Measurements from ENCODE around the gene OR2T3. TPM values are rescaled to one million over a fixed set of nuclear protein-coding genes. Genes with fewer than 3 reads are reported as not detected.
"Not testable (repeated sequence)": the region's sequence is repeated elsewhere in the genome, so short reads cannot be mapped to it uniquely, and the experiment has no call there.

OR2T3 gene
- polyA plus RNA-seq, 1 donor: not detected

DNA sequence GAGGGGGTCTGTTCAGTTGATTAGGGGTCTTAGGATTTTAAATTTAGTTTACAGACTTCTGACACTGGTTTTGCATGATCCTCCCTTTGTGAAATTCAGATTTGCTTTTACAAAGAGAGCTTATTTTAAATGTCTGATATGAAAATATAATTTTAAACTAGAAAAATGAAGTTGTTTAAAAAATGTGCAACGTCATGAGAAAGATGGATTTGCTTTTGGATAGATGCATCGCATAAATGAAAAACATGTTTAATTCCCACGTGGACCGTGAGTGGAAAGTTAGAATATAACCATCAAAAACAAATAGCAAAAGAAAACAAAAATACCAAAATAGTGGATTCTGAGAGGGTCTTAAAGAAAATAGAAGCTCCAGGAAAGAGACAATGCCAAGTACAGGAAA, 2.0 kb upstream of the OR2T3 start:
- no peaks in the 10 kb centered on the region for H3K9me3 ChIP-seq (ENCODE audit: control insufficient read depth, low read depth, low read length)
- no peak for DNase-seq
- no peak overlapping the region for H3K27ac ChIP-seq (ENCODE audit: low read length)
- no peak overlapping the region for H3K4me3 ChIP-seq (ENCODE audit: low read length)
- 93% methylated on average over 4 of the region's 4 CpGs for WGBS (ENCODE audit: insufficient coverage, low lambda C conversion rate)
- H3K4me1 ChIP-seq (ENCODE audit: control insufficient read depth, insufficient read depth, low read length): no peaks in the 10 kb centered on the region
- no peaks in the 10 kb centered on the region for H3K27me3 ChIP-seq (ENCODE audit: control insufficient read depth, insufficient read depth, low read length)
- no peaks in the 10 kb centered on the region for H3K36me3 ChIP-seq (ENCODE audit: control insufficient read depth, insufficient read depth, low read length)

DNA sequence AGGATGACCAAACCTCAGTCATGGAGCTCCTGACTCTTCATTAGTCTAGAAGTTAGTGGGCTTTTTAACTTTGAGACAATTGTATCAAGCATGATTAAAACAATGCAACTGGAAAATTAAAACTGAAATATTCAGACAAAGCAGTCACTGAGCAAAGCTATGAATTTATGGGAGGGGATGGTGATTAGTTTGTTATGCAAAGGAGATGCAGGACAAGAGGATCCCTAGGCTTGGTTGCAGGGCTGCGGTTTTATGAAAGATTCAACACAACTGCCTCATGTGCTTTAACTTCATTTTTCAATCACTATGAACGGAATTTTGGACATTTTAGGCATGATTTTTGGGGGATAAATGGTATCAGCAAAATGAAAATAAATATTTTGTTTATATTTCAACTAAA, 1.0 kb upstream of the OR2T3 start:
- no CpG with 5 or more reads among the region's 2 CpGs for WGBS (ENCODE audit: insufficient coverage, low lambda C conversion rate)

DNA sequence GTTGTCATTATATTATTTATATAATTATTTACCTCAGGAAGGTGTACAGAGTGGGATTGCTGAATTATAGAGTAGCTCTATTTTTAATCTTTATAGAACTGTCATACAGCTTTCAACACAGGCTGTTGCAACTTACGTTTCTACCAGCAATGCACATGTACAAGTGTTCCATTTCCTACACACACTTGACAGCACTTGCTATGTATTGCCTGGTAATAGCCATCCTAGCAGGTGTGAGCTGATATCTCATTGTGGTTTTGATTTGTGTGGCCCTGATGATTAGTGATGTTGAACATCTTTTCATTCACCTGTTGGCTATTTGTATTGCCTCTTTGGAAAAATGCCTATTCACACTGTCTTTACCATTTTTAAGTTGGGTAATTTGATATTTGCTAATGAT, 2.5 kb downstream of the OR2T3 start:
- not testable (repeated sequence) for H3K36me3 ChIP-seq (ENCODE audit: control insufficient read depth, insufficient read depth, low read length); H3K4me3 ChIP-seq (ENCODE audit: low read length); H3K27ac ChIP-seq (ENCODE audit: low read length); H3K9me3 ChIP-seq (ENCODE audit: control insufficient read depth, low read depth, low read length); H3K4me1 ChIP-seq (ENCODE audit: control insufficient read depth, insufficient read depth, low read length); H3K27me3 ChIP-seq (ENCODE audit: control insufficient read depth, insufficient read depth, low read length); DNase-seq
- WGBS (ENCODE audit: insufficient coverage, low lambda C conversion rate): no CpG with 5 or more reads among the region's 1 CpG

More for the DNA sequence above, 1.0 kb upstream of the OR2T3 start:
- DNase-seq; H3K36me3 ChIP-seq (ENCODE audit: control insufficient read depth, insufficient read depth, low read length); H3K9me3 ChIP-seq (ENCODE audit: control insufficient read depth, low read depth, low read length); H3K4me3 ChIP-seq (ENCODE audit: low read length); H3K27ac ChIP-seq (ENCODE audit: low read length); H3K4me1 ChIP-seq (ENCODE audit: control insufficient read depth, insufficient read depth, low read length); H3K27me3 ChIP-seq (ENCODE audit: control insufficient read depth, insufficient read depth, low read length): not testable (repeated sequence)

DNA sequence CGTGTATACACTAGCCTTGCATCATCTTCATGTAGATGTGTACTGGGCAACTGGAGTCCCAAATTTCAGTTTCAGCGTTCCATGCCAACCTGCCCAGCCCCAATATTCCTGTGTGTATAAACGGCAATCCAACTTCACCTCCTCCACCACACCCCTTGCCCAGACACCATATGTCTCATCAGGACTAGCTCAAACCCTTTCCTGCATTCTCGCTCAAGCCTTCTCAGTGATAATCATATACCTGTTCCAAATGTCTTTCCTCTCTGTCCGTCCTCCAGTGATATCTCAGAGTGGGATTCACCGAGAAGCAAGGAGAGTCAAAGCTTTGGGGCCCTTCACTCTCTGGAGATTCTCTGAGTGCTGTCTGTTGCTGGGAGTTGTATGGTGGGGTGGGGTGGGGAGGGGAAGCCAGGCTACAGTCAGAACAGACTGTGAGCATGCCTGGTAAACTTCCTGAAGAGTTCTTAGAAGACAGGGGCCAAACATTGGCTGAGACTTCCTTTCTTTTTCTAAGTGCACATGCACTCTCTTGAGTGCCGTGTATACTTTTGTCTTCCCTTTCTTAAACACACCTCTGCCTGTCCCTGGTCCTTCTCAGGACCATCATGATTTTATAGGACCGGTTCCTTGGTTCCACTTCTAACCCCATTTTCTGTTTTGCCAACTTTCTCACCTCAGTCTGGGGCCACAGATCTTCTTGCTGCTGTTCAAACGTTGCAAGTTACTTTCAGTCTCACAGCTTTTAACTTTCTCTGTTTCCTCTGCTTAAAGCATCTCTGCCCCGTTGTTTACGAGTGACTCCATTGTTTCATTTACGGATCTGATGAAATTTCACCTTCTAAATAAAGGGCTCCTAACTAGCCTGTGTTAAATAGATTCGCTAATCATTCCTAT, 8.8 kb downstream of the OR2T3 start:
- 87% methylated on average over 4 of the region's 13 CpGs for WGBS (ENCODE audit: insufficient coverage, low lambda C conversion rate)
- DNase-seq; H3K36me3 ChIP-seq (ENCODE audit: control insufficient read depth, insufficient read depth, low read length); H3K9me3 ChIP-seq (ENCODE audit: control insufficient read depth, low read depth, low read length); H3K4me3 ChIP-seq (ENCODE audit: low read length); H3K27ac ChIP-seq (ENCODE audit: low read length); H3K27me3 ChIP-seq (ENCODE audit: control insufficient read depth, insufficient read depth, low read length); H3K4me1 ChIP-seq (ENCODE audit: control insufficient read depth, insufficient read depth, low read length): not testable (repeated sequence)

DNA sequence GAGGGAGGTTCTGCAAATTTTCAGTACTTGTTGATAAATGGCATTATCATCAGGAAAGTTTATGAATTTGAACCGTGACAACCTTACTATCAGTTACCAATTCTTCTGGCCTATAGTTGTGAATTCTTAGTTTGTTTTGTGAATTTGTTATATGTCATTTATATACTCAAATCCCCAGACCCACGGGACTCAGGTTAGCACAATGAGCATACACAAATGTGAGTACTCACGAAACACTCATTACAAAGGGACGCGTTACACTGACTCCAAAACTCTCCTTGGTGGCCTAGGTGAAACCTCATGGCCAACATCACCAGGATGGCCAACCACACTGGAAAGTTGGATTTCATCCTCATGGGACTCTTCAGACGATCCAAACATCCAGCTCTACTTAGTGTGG, 15.1 kb downstream of the OR2T3 start, which contains the start of gene OR2T5:
TSS of gene OR2T5 (plus strand) at position 301 of the 400 bp plus-strand sequence. CDS start at position 301, 0 bp downstream.
- no CpG with 5 or more reads among the region's 6 CpGs for WGBS (ENCODE audit: insufficient coverage, low lambda C conversion rate)
- H3K4me1 ChIP-seq (ENCODE audit: control insufficient read depth, insufficient read depth, low read length): not testable (repeated sequence)

DNA sequence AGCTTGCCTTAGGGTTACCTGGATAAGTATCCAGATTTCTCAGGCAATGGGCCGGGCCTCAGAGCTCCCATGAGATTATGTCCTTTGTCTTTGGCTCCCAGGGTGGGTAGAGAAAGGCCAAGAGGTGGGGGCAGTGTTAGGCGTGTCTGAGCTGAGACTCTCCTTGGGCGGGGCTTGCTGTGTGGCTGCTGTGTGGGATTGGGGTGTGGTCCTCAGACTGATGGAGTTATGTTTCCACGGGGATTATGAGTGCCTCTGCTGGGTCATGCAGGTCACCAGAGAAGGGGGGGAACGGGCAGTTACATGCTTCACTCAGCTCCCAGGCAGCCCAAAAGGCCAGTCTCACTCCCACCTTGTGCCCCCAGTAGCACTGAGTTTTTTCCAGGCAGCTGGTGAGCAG, 23.5 kb downstream of the OR2T3 start:
- H3K4me3 ChIP-seq (ENCODE audit: low read length); H3K4me1 ChIP-seq (ENCODE audit: control insufficient read depth, insufficient read depth, low read length); H3K9me3 ChIP-seq (ENCODE audit: control insufficient read depth, low read depth, low read length); H3K27ac ChIP-seq (ENCODE audit: low read length); H3K36me3 ChIP-seq (ENCODE audit: control insufficient read depth, insufficient read depth, low read length); H3K27me3 ChIP-seq (ENCODE audit: control insufficient read depth, insufficient read depth, low read length); DNase-seq: not testable (repeated sequence)
- WGBS (ENCODE audit: insufficient coverage, low lambda C conversion rate): no CpG with 5 or more reads among the region's 5 CpGs

More for the DNA sequence above, 15.1 kb downstream of the OR2T3 start, which contains the start of gene OR2T5:
- DNase-seq; H3K27me3 ChIP-seq (ENCODE audit: control insufficient read depth, insufficient read depth, low read length); H3K36me3 ChIP-seq (ENCODE audit: control insufficient read depth, insufficient read depth, low read length); H3K9me3 ChIP-seq (ENCODE audit: control insufficient read depth, low read depth, low read length); H3K27ac ChIP-seq (ENCODE audit: low read length); H3K4me3 ChIP-seq (ENCODE audit: low read length): not testable (repeated sequence)

DNA sequence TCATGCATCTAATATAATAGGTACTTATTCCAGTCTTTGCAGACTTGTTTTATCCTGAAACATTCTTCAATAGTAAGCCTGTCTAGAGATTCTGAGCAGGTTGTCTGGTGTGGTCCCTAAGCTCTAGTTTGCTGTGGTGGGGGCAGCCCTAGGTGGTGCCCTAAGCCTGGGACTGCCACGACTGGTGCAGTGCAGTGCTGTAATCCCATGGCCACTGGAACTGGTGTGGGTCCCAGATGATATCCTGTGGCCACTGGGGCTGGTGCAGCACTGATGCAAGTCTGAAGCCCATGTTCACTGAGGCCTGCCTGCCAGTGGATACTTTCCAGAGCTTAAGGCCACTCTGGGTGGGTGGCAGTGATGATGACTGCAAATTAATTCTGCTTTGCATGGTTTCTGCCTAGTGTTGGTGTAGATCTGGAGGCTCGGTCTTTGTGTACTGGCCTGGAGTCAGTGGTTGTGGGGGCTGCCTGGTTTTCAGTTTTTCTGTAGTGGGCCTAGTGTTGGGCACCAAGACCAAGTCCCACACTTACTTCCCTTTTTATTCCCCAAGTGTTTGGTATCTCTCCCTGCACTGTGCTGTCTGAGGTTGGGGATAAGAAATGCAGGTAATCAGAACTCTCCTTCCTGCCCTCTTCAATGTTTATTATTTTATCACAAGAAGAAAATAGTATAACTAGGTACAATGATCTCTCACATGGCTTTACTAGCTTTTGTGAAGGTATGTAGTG, 27.3 kb downstream of the OR2T3 start:
- H3K4me3 ChIP-seq (ENCODE audit: low read length); H3K27me3 ChIP-seq (ENCODE audit: control insufficient read depth, insufficient read depth, low read length); DNase-seq; H3K27ac ChIP-seq (ENCODE audit: low read length); H3K4me1 ChIP-seq (ENCODE audit: control insufficient read depth, insufficient read depth, low read length); H3K9me3 ChIP-seq (ENCODE audit: control insufficient read depth, low read depth, low read length); H3K36me3 ChIP-seq (ENCODE audit: control insufficient read depth, insufficient read depth, low read length): not testable (repeated sequence)
- no CpG with 5 or more reads among the region's 2 CpGs for WGBS (ENCODE audit: insufficient coverage, low lambda C conversion rate)

DNA sequence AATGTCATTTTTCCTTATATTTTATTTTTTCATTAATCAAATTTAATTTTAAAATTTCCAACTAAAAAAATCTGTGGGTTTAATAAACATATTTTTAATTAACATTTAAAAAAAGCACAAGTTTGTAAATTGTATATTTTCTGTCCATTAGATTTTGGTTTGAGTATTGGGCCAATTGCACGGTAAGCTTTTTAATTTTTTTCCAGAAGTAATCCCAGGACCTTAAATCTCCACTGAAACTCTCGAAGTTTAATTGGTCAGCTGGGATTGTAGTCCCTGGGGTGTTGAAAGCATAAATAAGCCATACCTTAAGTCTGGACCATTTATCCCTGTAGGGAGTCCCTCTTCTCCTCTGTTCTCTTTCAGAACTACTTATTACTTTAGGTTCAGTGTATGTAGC, 34.6 kb downstream of the OR2T3 start, which contains the start of gene OR2G6:
TSS of gene OR2G6 (plus strand) at position 301 of the 400 bp plus-strand sequence. CDS start 13,574 bp downstream, outside the sequence.
- not testable (repeated sequence) for H3K27me3 ChIP-seq (ENCODE audit: control insufficient read depth, insufficient read depth, low read length); H3K4me3 ChIP-seq (ENCODE audit: low read length); H3K9me3 ChIP-seq (ENCODE audit: control insufficient read depth, low read depth, low read length); H3K4me1 ChIP-seq (ENCODE audit: control insufficient read depth, insufficient read depth, low read length); H3K27ac ChIP-seq (ENCODE audit: low read length); DNase-seq; H3K36me3 ChIP-seq (ENCODE audit: control insufficient read depth, insufficient read depth, low read length)
- no CpG with 5 or more reads among the region's 2 CpGs for WGBS (ENCODE audit: insufficient coverage, low lambda C conversion rate)

DNA sequence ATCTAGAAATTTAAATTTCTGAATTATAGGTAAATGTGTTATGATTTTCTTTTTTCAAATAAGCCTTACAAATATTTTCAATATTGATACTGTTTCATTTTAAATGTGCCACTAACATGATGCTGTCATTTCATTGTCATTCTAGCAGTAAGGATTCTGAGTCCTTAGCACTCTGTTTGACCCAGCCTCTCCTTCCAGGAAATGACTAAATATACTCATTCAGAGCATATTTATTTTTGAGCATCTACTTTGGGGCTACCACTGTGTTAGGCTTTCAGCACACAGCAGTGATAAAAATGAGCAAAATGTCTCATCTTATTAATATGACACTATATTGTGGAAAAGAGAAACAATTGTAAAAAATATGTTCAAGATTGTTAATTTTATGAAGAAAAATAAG, 37.1 kb downstream of the OR2T3 start:
- not testable (repeated sequence) for H3K4me3 ChIP-seq (ENCODE audit: low read length); H3K27ac ChIP-seq (ENCODE audit: low read length); H3K36me3 ChIP-seq (ENCODE audit: control insufficient read depth, insufficient read depth, low read length); DNase-seq; H3K9me3 ChIP-seq (ENCODE audit: control insufficient read depth, low read depth, low read length); H3K4me1 ChIP-seq (ENCODE audit: control insufficient read depth, insufficient read depth, low read length); H3K27me3 ChIP-seq (ENCODE audit: control insufficient read depth, insufficient read depth, low read length)

DNA sequence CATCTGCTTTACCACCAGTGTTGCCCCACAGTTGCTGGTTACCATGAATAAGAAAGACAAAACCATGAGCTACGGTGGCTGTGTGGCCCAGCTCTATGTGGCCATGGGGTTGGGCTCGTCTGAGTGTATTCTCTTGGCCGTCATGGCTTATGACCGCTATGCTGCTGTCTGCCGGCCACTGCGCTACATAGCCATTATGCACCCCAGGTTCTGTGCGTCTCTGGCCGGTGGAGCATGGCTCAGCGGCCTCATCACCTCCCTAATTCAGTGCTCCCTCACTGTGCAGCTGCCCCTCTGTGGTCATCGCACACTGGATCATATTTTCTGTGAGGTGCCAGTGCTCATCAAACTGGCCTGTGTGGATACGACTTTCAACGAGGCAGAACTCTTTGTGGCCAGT, 48.7 kb downstream of the OR2T3 start:
- H3K36me3 ChIP-seq (ENCODE audit: control insufficient read depth, insufficient read depth, low read length): no peaks in the 10 kb centered on the region
- H3K4me1 ChIP-seq (ENCODE audit: control insufficient read depth, insufficient read depth, low read length): no peaks in the 10 kb centered on the region
- no peak for DNase-seq
- H3K9me3 ChIP-seq (ENCODE audit: control insufficient read depth, low read depth, low read length): peaks cover 5% of the 10 kb centered on the region
- WGBS (ENCODE audit: insufficient coverage, low lambda C conversion rate): no CpG with 5 or more reads among the region's 12 CpGs
- no peaks in the 10 kb centered on the region for H3K27me3 ChIP-seq (ENCODE audit: control insufficient read depth, insufficient read depth, low read length)
- H3K4me3 ChIP-seq (ENCODE audit: low read length): no peak overlapping the region
- no peak overlapping the region for H3K27ac ChIP-seq (ENCODE audit: low read length)

Measured in large intestine (tissue), 3 donors.